ENCODE data around the gene MUC12. TPM values are rescaled to one million over a fixed set of nuclear protein-coding genes. Genes with fewer than 3 reads are reported as not detected.

Gene MUC12
- total and polyA plus RNA-seq, 9 of the 15 experiments (the other 6 are each of a cell fraction or from before 2014, with no cell fraction given), result 0.23 to 1.2 (median 0.79) TPM; not detected in 1

DNA sequence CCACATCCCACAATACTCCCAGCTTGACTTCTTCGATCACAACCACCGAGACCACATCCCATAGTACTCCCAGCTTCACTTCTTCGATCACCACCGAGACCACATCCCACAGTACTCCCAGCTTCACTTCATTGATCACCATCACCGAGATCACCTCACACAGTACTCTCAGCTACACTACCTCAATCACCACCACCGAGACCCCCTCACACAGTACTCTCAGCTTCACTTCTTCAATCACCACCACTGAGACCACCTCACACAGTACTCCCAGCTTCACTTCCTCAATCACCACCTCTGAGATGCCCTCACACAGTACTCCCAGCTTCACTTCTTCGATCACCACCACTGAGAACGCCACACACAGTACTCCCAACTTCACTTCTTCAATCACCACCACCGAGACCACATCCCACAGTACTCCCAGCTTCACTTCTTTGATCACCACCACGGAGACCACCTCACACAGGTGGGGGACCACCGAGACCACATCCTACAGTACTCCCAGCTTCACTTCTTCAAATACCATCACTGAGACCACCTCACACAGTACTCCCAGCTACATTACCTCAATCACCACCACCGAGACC is 11.4 kb upstream of the MUC12 start:
- Histone ChIP-seq H3K27me3 (ENCODE audit: control insufficient read depth in 2 of 2, insufficient read depth in 2 of 2, low read length in 2 of 2) (peaks cover 27 to 60% of the 10 kb centered on the region in 2 experiments; a peak in 4 of 5 replicates), H4K20me1 (replicated peaks; ENCODE audit: control insufficient read depth, insufficient read depth, low read length) (no peaks in the 10 kb centered on the region), H3K79me2 (ENCODE audit: control insufficient read depth, insufficient read depth, low read length) (no peaks in the 10 kb centered on the region), H2AFZ (ENCODE audit: low read depth, low read length) (no peak overlapping the region), H3K27ac (ENCODE audit: extremely low read depth, low read depth, low read length) (no peak overlapping the region), H3K4me2 (ENCODE audit: insufficient read depth, low read length) (no peak overlapping the region), H3K36me3 (ENCODE audit: control insufficient read depth, insufficient read depth, low read length) (no peaks in the 10 kb centered on the region), H3K9ac (ENCODE audit: insufficient read depth in 1 of 2, low read depth in 2 of 2, low read length in 2 of 2) (no peak overlapping the region), H3K4me1 (replicated peaks in 1 of 2; ENCODE audit: control insufficient read depth in 2 of 2, insufficient read depth in 2 of 2, low read length in 2 of 2) (no peaks in the 10 kb centered on the region), H3K9me3 (replicated peaks; ENCODE audit: control insufficient read depth, insufficient read depth, low read depth, low read length) (no peaks in the 10 kb centered on the region), H3K4me3 (no peak overlapping the region), H3K9me1 (ENCODE audit: control insufficient read depth, insufficient read depth, low read length) (no peaks in the 10 kb centered on the region)
- no TSS peak for BruUV-seq (replicated peaks)
- ChIA-PET POLR2A (interaction anchor here (0.6 to 1.8 kb wide), 6 partner anchors 10 to 120 kb away, joined by 3 to 6 read pairs (median 3); partner anchors contain the start of gene MUC12), CTCF (ENCODE audit: low intra/inter-chr PET ratio) (interaction anchor here (0.7 kb wide), 1 partner anchor 22 kb away, joined by 5 read pairs; no protein-coding TSS in a partner anchor)
- FAIRE-seq (no peak), DNase-seq (ENCODE audit: extremely low read depth in 1 of 4, low spot score in 3 of 4) (peak in 3 of 4 experiments; percentile 49 to 59 (median 59)), ATAC-seq (no peak)
- TF ChIP-seq ZNF316 (IDR thresholded peaks at IDR 0.05), result no peak
- TF ChIP-seq GTF2F1 (IDR thresholded peaks at IDR 0.05; ENCODE audit: low read depth, low read length), result 0 out of 2 replicates have a peak, but pooled peaks have one; percentile 19
- TF ChIP-seq TBP (optimal IDR thresholded peaks at IDR 0.05; ENCODE audit: low read depth, low read length), result no peak
- no peak for TF ChIP-seq GATAD2B (IDR thresholded peaks at IDR 0.05; ENCODE audit: borderline replicate concordance)
- WGBS (ENCODE audit: insufficient coverage, low coverage, missing lambda C conversion rate), result 1% methylated on average over 11 of the region's 12 CpGs
- intact Hi-C loops (cut with micrococcal nuclease) (no loop called here), in situ Hi-C loops (cut with MboI) (no loop called here)

DNA sequence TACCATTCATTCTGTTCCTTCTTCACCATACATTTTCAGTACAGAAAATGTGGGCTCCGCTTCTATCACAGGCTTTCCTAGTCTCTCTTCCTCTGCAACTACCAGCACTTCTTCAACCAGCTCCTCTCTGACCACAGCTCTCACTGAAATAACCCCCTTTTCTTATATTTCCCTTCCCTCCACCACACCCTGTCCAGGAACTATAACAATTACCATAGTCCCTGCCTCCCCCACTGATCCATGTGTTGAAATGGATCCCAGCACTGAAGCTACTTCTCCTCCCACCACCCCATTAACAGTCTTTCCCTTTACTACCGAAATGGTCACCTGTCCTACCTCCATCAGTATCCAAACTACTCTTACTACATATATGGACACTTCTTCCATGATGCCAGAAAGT is 9.5 kb upstream of the MUC12 start:
- Histone ChIP-seq H3K9ac (ENCODE audit: insufficient read depth in 1 of 2, low read depth in 2 of 2, low read length in 2 of 2) (no peak overlapping the region), H3K79me2 (ENCODE audit: control insufficient read depth, insufficient read depth, low read length) (no peaks in the 10 kb centered on the region), H3K4me3 (no peak overlapping the region), H3K9me1 (ENCODE audit: control insufficient read depth, insufficient read depth, low read length) (peaks cover 2% of the 10 kb centered on the region), H3K27ac (ENCODE audit: extremely low read depth, low read depth, low read length) (no peak overlapping the region), H4K20me1 (replicated peaks; ENCODE audit: control insufficient read depth, insufficient read depth, low read length) (no peaks in the 10 kb centered on the region; the same call in 1 of the 2 replicates), H3K4me1 (replicated peaks in 1 of 2; ENCODE audit: control insufficient read depth in 2 of 2, insufficient read depth in 2 of 2, low read length in 2 of 2) (peaks cover 0 to 4% of the 10 kb centered on the region in 2 experiments; a peak in 1 of 5 replicates), H3K27me3 (ENCODE audit: control insufficient read depth in 2 of 2, insufficient read depth in 2 of 2, low read length in 2 of 2) (peaks cover 37 to 67% of the 10 kb centered on the region in 2 experiments), H3K36me3 (ENCODE audit: control insufficient read depth, insufficient read depth, low read length) (no peaks in the 10 kb centered on the region), H3K4me2 (ENCODE audit: insufficient read depth, low read length) (no peak overlapping the region), H2AFZ (ENCODE audit: low read depth, low read length) (no peak overlapping the region), H3K9me3 (replicated peaks; ENCODE audit: control insufficient read depth, insufficient read depth, low read depth, low read length) (no peaks in the 10 kb centered on the region)
- ATAC-seq, result no peak
- FAIRE-seq, result no peak
- no TSS peak for BruUV-seq (replicated peaks)
- POLR2A ChIA-PET, result interaction anchor here (0.6 to 1.8 kb wide), 3 partner anchors 10 to 1084 kb away, joined by 3 to 8 read pairs (median 3); partner anchors contain the start of gene MUC3A
- no peak for DNase-seq (ENCODE audit: extremely low read depth in 1 of 4, low spot score in 3 of 4)
- intact Hi-C loops (cut with micrococcal nuclease) (no loop called here), in situ Hi-C loops (cut with MboI) (no loop called here)
- 0% methylated on average over 2 of the region's 2 CpGs for WGBS (ENCODE audit: insufficient coverage, low coverage, missing lambda C conversion rate)
- no peak for TF ChIP-seq ZNF311 (CRISPR knock-in tag; IDR thresholded peaks at IDR 0.05)
- no peak for TF ChIP-seq ZBTB1 (CRISPR knock-in tag; IDR thresholded peaks at IDR 0.05; ENCODE audit: borderline replicate concordance, low read depth)
- TF ChIP-seq, protein P1, sequence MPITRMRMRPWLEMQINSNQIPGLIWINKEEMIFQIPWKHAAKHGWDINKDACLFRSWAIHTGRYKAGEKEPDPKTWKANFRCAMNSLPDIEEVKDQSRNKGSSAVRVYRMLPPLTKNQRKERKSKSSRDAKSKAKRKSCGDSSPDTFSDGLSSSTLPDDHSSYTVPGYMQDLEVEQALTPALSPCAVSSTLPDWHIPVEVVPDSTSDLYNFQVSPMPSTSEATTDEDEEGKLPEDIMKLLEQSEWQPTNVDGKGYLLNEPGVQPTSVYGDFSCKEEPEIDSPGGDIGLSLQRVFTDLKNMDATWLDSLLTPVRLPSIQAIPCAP (CRISPR knock-in tag; IDR thresholded peaks at IDR 0.05; ENCODE audit: borderline replicate concordance), result no peak
- no peak for TF ChIP-seq ZFP1 (CRISPR knock-in tag; IDR thresholded peaks at IDR 0.05)
- CTCF ChIA-PET (ENCODE audit: low intra/inter-chr PET ratio), result no interaction called here

Data from K562 (cell line).